ENCODE results near the gene XYLT1.

DNA sequence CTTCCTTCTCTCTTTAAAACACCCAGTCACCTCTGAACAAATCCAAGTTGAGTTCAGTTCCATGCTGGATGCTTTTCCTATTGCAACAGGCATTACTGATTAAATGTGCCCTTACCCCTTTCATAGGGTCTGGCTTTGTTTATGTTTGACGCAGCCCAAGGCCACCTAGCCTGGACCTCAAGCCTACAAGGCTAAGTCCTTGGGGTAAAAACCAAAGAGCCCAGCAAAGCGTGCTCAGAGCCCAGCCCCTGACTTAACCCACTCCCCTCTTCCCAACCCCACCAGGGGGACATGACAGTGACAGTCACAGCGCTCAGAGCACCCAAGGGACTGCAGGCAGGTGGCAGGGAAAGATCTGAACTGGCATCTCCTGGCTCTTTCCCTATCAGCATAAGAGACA is 200.6 kb downstream of the XYLT1 start:
- TF ChIP-seq CTCF (conservative IDR thresholded peaks at IDR 0.05) (no peak), EZH2 (IDR thresholded peaks at IDR 0.05; ENCODE audit: low read depth) (no peak)

Data from PC-9 (cell line).